Vagina (tissue), 2 donors: Measurements from ENCODE around the gene CSMD2. TPM values are rescaled to one million over a fixed set of nuclear protein-coding genes. Genes with fewer than 3 reads are reported as not detected.
A peak's percentile ranks its signal among the peaks of the same experiment; 100 is the strongest.

Experiments
- DNase-seq, 2 donors: peaks; one replicate each; pipeline ENCODE4 v3.0.0-alpha.2; 2017; ENCODE audit errors: extremely low spot score in 2 of 2
- H3K27ac ChIP-seq: fragments of 200-600 bp; sonication (generic); one replicate; pipeline ENCODE4 v1.5.1; 2019
- H3K27me3 ChIP-seq: fragments of 200-600 bp; sonication (generic); one replicate; pipeline ENCODE4 v1.5.1; 2019
- H3K36me3 ChIP-seq, 2 donors: fragments of 200-600 bp; sonication (generic); one replicate each; pipeline ENCODE4 v1.5.1; 2017 to 2019
- H3K4me1 ChIP-seq: fragments of 200-600 bp; sonication (generic); one replicate; pipeline ENCODE4 v1.5.1; 2019
- H3K4me3 ChIP-seq, 2 donors: fragments of 200-600 bp; sonication (generic); 1 replicate in 1 of 2; 2 replicates in 1 of 2; pipeline ENCODE4 v1.5.1; 2016 to 2019
- H3K9me3 ChIP-seq: fragments of 200-600 bp; sonication (generic); one replicate; pipeline ENCODE4 v1.5.1; 2019
- POLR2A ChIP-seq, 2 donors: fragments of 450-650 bp; IDR thresholded peaks; one replicate each; pipeline ENCODE4 v1.6.1; 2017; ENCODE audit warnings: antibody characterized with exemption in 2 of 2, mild to moderate bottlenecking in 2 of 2, moderate library complexity in 2 of 2
- POLR2AphosphoS5 ChIP-seq, 2 donors: sonication (generic); formaldehyde crosslinking; IDR thresholded peaks; one replicate each; pipeline ENCODE4 v1.9.0; 2017; ENCODE audit warnings: antibody characterized with exemption in 2 of 2, mild to moderate bottlenecking in 2 of 2, low read depth in 1 of 2; ENCODE audit not compliant: insufficient read depth in 1 of 2
- intact Hi-C: fragments of 100-400 bp; cut with DNase I; formaldehyde crosslinking; loops from one replicate; pipeline ENCODE4 v1.15.1; 2023
- total RNA-seq: library from RNA; depleted of rRNA; stranded (reverse); fragments of >200 nt; gene quantifications from one replicate; pipeline ENCODE4 v1.2.3, GENCODE V29; 2016
- TF ChIP-seq, protein P1 (sequence below), 3 experiments: fragments of 450-650 bp in 2 of 3; fragments of 200-600 bp in 1 of 3; sonication (generic) in 1 of 3; IDR thresholded peaks; one replicate each; pipeline ENCODE4 v1.5.1; 2017 to 2019; ENCODE audit warnings: antibody characterized with exemption in 3 of 3, mild to moderate bottlenecking in 2 of 3, moderate library complexity in 2 of 3

CSMD2 gene
- total RNA-seq, 1 donor from 2014 or later = 0.25 TPM

DNA sequence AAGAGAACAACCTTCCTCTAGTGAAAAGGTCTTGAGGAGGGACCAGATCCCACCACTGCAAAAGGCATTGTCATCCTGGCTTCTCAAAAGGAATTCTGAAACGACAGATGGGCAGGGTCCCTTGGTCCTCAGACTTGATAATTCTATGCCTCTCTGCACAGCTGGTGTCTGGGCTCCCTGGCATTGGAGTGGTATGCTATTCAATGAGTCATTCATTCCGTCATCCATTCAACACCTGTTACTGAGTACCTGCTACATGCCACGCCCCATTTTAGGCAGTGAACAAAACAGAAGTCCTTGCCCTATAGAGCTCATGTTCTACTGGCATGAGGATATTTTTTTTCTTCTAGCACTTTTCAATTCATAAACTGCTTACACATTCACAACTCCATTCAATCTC, 347.0 kb downstream of the CSMD2 start:
- peak in 1 of 2 donors; percentile 54 for DNase-seq

DNA sequence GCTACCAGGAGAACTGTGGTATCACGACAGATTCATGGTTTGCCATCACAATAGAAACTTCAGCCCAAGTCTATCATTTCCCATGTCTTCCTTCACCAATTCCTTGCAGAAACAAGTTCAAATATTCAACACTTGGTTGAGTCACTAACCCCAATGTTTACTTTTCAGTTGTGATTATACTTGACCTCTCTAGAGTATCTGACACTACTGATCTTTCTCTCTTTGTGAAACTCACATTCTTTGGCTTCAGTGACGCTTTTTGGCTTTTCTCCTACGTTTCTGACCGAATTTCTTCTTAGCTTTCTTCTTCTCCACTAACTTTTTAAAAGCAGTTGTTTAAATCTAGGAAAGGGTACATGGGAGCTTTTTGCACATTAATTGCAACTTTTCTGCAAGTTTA, 350.0 kb downstream of the CSMD2 start:
- H3K27me3 ChIP-seq = no peaks in the 10 kb centered on the region
- intact Hi-C loops = no loop called here
- no peaks in the 10 kb centered on the region for H3K4me1 ChIP-seq
- DNase-seq = no peak
- H3K27ac ChIP-seq = no peak overlapping the region
- H3K9me3 ChIP-seq = no peaks in the 10 kb centered on the region
- TF ChIP-seq POLR2A (IDR thresholded peaks at IDR 0.05) = no peak
- TF ChIP-seq, protein P1, sequence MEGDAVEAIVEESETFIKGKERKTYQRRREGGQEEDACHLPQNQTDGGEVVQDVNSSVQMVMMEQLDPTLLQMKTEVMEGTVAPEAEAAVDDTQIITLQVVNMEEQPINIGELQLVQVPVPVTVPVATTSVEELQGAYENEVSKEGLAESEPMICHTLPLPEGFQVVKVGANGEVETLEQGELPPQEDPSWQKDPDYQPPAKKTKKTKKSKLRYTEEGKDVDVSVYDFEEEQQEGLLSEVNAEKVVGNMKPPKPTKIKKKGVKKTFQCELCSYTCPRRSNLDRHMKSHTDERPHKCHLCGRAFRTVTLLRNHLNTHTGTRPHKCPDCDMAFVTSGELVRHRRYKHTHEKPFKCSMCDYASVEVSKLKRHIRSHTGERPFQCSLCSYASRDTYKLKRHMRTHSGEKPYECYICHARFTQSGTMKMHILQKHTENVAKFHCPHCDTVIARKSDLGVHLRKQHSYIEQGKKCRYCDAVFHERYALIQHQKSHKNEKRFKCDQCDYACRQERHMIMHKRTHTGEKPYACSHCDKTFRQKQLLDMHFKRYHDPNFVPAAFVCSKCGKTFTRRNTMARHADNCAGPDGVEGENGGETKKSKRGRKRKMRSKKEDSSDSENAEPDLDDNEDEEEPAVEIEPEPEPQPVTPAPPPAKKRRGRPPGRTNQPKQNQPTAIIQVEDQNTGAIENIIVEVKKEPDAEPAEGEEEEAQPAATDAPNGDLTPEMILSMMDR (IDR thresholded peaks at IDR 0.05) = no peak
- TF ChIP-seq POLR2AphosphoS5 (IDR thresholded peaks at IDR 0.05; ENCODE audit: insufficient read depth in 1 of 2, low read depth in 1 of 2) = no peak
- H3K4me3 ChIP-seq = no peak overlapping the region
- no peaks in the 10 kb centered on the region for H3K36me3 ChIP-seq

More for the DNA sequence above, 347.0 kb downstream of the CSMD2 start:
- intact Hi-C loops = no loop called here
- no peak for TF ChIP-seq POLR2A (IDR thresholded peaks at IDR 0.05)
- TF ChIP-seq, protein P1 (IDR thresholded peaks at IDR 0.05) = no peak
- no peak for TF ChIP-seq POLR2AphosphoS5 (IDR thresholded peaks at IDR 0.05; ENCODE audit: insufficient read depth in 1 of 2, low read depth in 1 of 2)
- Histone ChIP-seq H3K36me3 (no peaks in the 10 kb centered on the region), H3K9me3 (no peaks in the 10 kb centered on the region), H3K4me3 (no peak overlapping the region), H3K4me1 (no peaks in the 10 kb centered on the region), H3K27me3 (no peaks in the 10 kb centered on the region), H3K27ac (no peak overlapping the region)

DNA sequence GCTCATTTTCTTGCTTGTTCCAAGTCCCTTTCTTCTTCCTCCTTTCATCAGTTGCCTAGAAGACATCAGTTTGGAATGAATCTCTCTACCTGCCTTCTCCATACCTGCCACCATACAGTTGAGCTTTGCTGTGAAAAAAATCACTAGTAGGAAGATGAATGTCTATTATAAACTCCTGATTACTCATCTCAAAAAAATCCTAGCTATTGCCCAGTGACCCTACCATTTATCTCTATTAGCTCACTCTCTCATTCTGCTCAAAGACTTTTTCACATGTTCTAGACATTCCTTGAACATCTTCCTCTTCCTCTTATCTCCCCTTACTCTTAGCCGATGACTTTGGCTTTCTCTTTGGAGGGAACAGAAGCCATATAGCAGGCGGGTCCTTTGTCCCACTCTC, 350.9 kb downstream of the CSMD2 start:
- intact Hi-C loops = no loop called here
- no peak for TF ChIP-seq POLR2AphosphoS5 (IDR thresholded peaks at IDR 0.05; ENCODE audit: insufficient read depth in 1 of 2, low read depth in 1 of 2)
- TF ChIP-seq, protein P1 (IDR thresholded peaks at IDR 0.05) = no peak
- TF ChIP-seq POLR2A (IDR thresholded peaks at IDR 0.05) = no peak
- Histone ChIP-seq H3K9me3 (no peaks in the 10 kb centered on the region), H3K36me3 (no peaks in the 10 kb centered on the region), H3K4me3 (no peak overlapping the region), H3K4me1 (no peaks in the 10 kb centered on the region), H3K27me3 (no peaks in the 10 kb centered on the region), H3K27ac (no peak overlapping the region)
- DNase-seq = no peak

DNA sequence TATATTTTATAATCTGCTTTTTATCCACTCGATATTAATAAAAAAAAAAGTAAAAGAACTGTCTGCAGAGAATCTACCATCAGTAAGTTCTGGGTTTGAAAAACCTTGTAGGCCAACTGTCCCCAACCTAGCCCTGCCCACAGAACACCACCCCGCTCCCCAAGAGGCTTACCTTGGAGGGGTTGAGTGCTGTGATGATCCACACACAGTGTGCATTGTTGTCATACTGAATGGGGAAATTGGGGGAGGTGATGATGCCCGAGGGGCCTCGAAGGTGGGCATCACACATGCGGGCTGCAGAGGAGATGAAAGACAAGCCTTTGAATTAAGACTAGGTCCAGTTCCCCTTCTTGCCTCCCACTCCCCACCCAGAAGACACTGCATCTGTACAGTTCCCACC, 354.5 kb downstream of the CSMD2 start:
- H3K4me1 ChIP-seq = no peaks in the 10 kb centered on the region
- H3K9me3 ChIP-seq = peaks cover 3% of the 10 kb centered on the region
- peak; percentile 46 to 52 for DNase-seq
- TF ChIP-seq POLR2AphosphoS5 (IDR thresholded peaks at IDR 0.05; ENCODE audit: insufficient read depth in 1 of 2, low read depth in 1 of 2) (no peak), POLR2A (IDR thresholded peaks at IDR 0.05) (no peak)
- no peak overlapping the region for H3K27ac ChIP-seq
- no peaks in the 10 kb centered on the region for H3K36me3 ChIP-seq
- H3K27me3 ChIP-seq = no peaks in the 10 kb centered on the region
- no peak overlapping the region for H3K4me3 ChIP-seq
- intact Hi-C loops = no loop called here

DNA sequence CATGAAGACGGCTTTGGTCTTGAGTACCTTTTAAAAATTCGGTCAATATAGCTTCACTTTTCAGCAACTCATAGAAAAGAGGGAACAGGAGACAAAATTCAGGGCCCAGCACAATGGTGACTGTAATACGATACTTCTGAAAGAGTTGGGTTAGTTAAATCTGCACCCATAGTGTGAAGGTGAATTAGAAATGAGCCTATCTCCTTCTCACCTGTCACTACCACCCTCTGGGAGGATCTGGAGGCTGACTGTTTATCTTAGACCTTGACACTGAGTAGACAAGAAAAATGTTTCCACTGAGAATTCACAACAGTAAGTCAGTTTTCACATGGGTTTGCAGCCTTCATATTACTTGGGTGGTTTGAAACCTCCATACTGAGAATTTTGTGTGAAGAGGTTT, 359.0 kb downstream of the CSMD2 start:
- peaks cover 3% of the 10 kb centered on the region for H3K9me3 ChIP-seq
- TF ChIP-seq POLR2A (IDR thresholded peaks at IDR 0.05) (no peak), POLR2AphosphoS5 (IDR thresholded peaks at IDR 0.05; ENCODE audit: insufficient read depth in 1 of 2, low read depth in 1 of 2) (no peak)
- TF ChIP-seq, protein P1 (IDR thresholded peaks at IDR 0.05) = no peak
- no peak overlapping the region for H3K27ac ChIP-seq
- intact Hi-C loops = no loop called here
- H3K36me3 ChIP-seq = no peaks in the 10 kb centered on the region
- no peak for DNase-seq
- no peaks in the 10 kb centered on the region for H3K27me3 ChIP-seq
- no peaks in the 10 kb centered on the region for H3K4me1 ChIP-seq
- no peak overlapping the region for H3K4me3 ChIP-seq
